Esophagus squamous epithelium (tissue), 5 donors: Measurements from ENCODE around the gene POLE2. TPM values are rescaled to one million over a fixed set of nuclear protein-coding genes. Genes with fewer than 3 reads are reported as not detected.
A peak's percentile ranks its signal among the peaks of the same experiment; 100 is the strongest.

Experiments used
- DNase-seq: peaks from one replicate; lab custom pipeline; 2025; lab: John Stamatoyannopoulos, UW
- H3K27ac ChIP-seq, 4 donors: fragments of 200-600 bp; sonication (generic); one replicate each; pipeline ENCODE4 v1.5.1; 2016 to 2019; ENCODE audit warnings: mild to moderate bottlenecking in 1 of 4
- H3K27me3 ChIP-seq, 4 donors: fragments of 200-600 bp; sonication (generic); 1 replicate in 3 of 4; 2 replicates in 1 of 4; pipeline versions ENCODE4 v1.5.1 to v1.6.0; 2017 to 2021; ENCODE audit warnings: antibody characterized with exemption in 1 of 4
- H3K36me3 ChIP-seq, 3 donors: fragments of 200-600 bp; sonication (generic); one replicate each; pipeline ENCODE4 v1.5.1; 2016 to 2019
- H3K4me1 ChIP-seq, 3 donors: fragments of 200-600 bp; sonication (generic); one replicate each; pipeline ENCODE4 v1.5.1; 2017 to 2019
- H3K4me3 ChIP-seq, 4 donors: fragments of 200-600 bp; sonication (generic); 1 replicate in 3 of 4; 2 replicates in 1 of 4; pipeline ENCODE4 v1.5.1; 2016 to 2019; ENCODE audit warnings: mild to moderate bottlenecking in 2 of 4, moderate library complexity in 1 of 4
- H3K9me3 ChIP-seq, 3 donors: fragments of 200-600 bp; sonication (generic); one replicate each; pipeline ENCODE4 v1.5.1; 2016 to 2019
- CTCF ChIP-seq, 6 experiments: fragments of 450-650 bp in 4 of 6; fragments of 200-600 bp in 2 of 6; sonication (generic) in 2 of 6; IDR thresholded peaks; one replicate each; pipeline ENCODE4 v1.5.1; 2016 to 2019; ENCODE audit warnings: antibody characterized with exemption in 6 of 6, mild to moderate bottlenecking in 4 of 6, moderate library complexity in 4 of 6
- POLR2A ChIP-seq, 4 donors: fragments of 450-650 bp; IDR thresholded peaks; one replicate each; pipeline ENCODE4 v1.6.1; 2017; ENCODE audit warnings: antibody characterized with exemption in 4 of 4, mild to moderate bottlenecking in 4 of 4, moderate library complexity in 3 of 4
- WGBS, 2 donors: methylation state at CpG; one replicate each; pipeline ENCODE4 v1.1.5; 2018; 5-methylcytosine and 5-hydroxymethylcytosine counted together
- intact Hi-C: fragments of 100-400 bp; cut with DNase I; formaldehyde crosslinking; loops from one replicate; pipeline ENCODE4 v1.15.0; 2022
- total RNA-seq, 4 donors: library from RNA; depleted of rRNA; stranded (reverse); fragments of >200 nt; gene quantifications; one replicate each; pipeline ENCODE4 v1.1.0, GENCODE V29; 2016
- donor health status: DM: yes; HTN: yes; CAD: no.

POLE2 gene
- total RNA-seq, 4 donors from 2014 or later, result 7.9 to 23.5 (median 13.2) TPM

- no peak for TF ChIP-seq POLR2A (IDR thresholded peaks at IDR 0.05)
- no peak for TF ChIP-seq CTCF (IDR thresholded peaks at IDR 0.05)
- H3K4me1 ChIP-seq, result peaks cover 0 to 29% (median 5%) of the 10 kb centered on the region in 3 donors
- no peak for DNase-seq
- intact Hi-C loops, result no loop called here
- 75 to 78% methylated on average over 8 of the region's 8 CpGs for WGBS, 2 donors
- H3K4me3 ChIP-seq, result no peak overlapping the region
- H3K27ac ChIP-seq, result peak overlapping the region in 3 of 4 donors; percentile 4 to 19 (median 5)
- peaks cover 0 to 22% (median 0%) of the 10 kb centered on the region in 3 donors for H3K36me3 ChIP-seq
- H3K27me3 ChIP-seq, result no peaks in the 10 kb centered on the region
- no peaks in the 10 kb centered on the region for H3K9me3 ChIP-seq
These were observed 46.3 kb downstream of the POLE2 start for GRCh38 chr14:49641697-49642129.

DNA sequence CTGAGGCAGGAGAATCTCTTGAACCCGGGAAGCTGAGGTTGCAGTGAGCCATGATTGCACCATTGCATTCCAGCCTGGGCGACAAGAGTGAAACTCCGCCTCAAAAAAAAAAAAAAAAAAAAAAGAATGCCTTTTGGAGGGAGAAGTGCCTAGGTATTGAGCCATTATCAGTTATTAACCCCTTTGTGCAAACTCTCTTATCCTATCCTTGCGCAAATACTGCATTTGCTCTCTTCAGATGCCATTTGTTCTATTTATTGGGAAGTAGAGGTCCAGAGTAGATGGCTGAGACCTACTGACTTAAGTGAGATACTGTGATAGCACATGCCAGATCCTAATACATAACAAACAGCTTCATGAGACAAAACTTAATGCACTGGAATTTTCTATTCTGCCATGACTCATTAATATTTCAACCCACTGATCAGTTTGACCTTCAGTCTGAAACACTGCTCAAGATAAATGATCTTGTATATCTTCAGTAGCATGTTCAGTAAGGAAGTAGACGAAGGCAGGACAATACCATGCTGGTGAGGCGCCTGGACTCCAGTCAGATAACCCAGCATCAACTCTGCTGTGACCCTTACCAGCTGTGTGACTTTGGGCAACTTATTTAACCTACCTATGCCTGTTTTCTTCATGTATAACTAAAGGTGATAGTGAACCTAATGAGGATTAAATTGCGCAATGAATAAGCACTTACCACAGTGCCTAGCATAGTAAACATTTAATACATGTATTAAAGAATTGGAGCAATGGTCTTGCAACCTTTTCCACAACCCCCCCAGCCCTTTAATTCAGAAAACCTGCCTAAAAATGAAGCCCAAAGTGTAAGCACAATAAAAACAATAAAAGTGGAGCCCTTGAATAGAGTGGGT lies 47.2 kb downstream of the POLE2 start:
- no peak for DNase-seq
- Histone ChIP-seq H3K36me3 (peaks cover 0 to 28% (median 0%) of the 10 kb centered on the region in 3 donors), H3K9me3 (no peaks in the 10 kb centered on the region), H3K27ac (peak overlapping the region in 1 of 4 donors; percentile 19), H3K4me3 (no peak overlapping the region), H3K4me1 (peaks cover 3 to 38% (median 14%) of the 10 kb centered on the region in 3 donors), H3K27me3 (no peaks in the 10 kb centered on the region)
- 85 to 92% methylated on average over 7 of the region's 7 CpGs for WGBS, 2 donors
- intact Hi-C loops, result no loop called here
- TF ChIP-seq CTCF (IDR thresholded peaks at IDR 0.05) (no peak), POLR2A (IDR thresholded peaks at IDR 0.05) (no peak)

DNA sequence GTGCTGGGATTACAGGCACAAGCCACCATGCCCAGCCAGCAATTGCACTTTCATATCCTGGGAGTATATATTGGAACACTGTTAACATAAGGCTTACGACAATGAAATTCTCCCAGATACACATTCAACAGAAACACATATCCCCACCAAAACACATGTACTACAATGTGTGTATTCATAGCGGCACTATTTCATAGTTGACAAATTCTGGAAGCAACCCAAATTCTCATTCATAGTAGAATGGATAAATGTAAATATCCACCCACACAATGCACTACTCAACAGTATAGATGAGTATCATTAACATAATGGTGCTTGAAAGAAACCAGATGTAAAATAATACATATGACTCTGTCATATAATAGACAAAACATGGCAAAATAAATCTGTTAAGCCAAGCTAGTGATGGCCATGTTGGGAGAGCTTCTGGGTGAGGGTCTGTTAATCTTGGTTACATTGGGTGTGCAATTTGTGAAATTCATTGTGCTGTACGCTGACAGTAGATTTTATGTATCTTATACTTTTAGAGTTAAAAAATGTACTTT lies 50.4 kb downstream of the POLE2 start:
- Histone ChIP-seq H3K36me3 (peaks cover 0 to 28% (median 0%) of the 10 kb centered on the region in 3 donors), H3K27me3 (no peaks in the 10 kb centered on the region), H3K4me3 (no peak overlapping the region), H3K27ac (no peak overlapping the region), H3K4me1 (peaks cover 3 to 55% (median 14%) of the 10 kb centered on the region in 3 donors), H3K9me3 (no peaks in the 10 kb centered on the region)
- WGBS, 2 donors, result 79% methylated on average over 3 of the region's 3 CpGs
- DNase-seq, result no peak
- intact Hi-C loops, result no loop called here
- no peak for TF ChIP-seq CTCF (IDR thresholded peaks at IDR 0.05)
- no peak for TF ChIP-seq POLR2A (IDR thresholded peaks at IDR 0.05)

GRCh38 chr14:49636866-49637265 lies 51.1 kb downstream of the POLE2 start:
- no peak overlapping the region for H3K4me3 ChIP-seq
- 79 to 96% methylated on average over 1 of the region's 1 CpG for WGBS, 2 donors
- no peaks in the 10 kb centered on the region for H3K27me3 ChIP-seq
- H3K9me3 ChIP-seq, result no peaks in the 10 kb centered on the region
- intact Hi-C loops, result no loop called here
- H3K4me1 ChIP-seq, result peaks cover 3 to 60% (median 20%) of the 10 kb centered on the region in 3 donors
- H3K36me3 ChIP-seq, result peaks cover 0 to 28% (median 0%) of the 10 kb centered on the region in 3 donors
- peak overlapping the region in 1 of 4 donors; percentile 14 for H3K27ac ChIP-seq
- no peak for TF ChIP-seq CTCF (IDR thresholded peaks at IDR 0.05)
- DNase-seq, result no peak
